AML-193 (cell line): Measurements from ENCODE around the gene PPP2R5C.

Source experiments
- DNase-seq, 2 experiments: peaks; one replicate each; lab custom pipeline; 2025; lab: John Stamatoyannopoulos, UW

The PPP2R5C gene

GRCh38 chr14:101814934-101815333, 53.4 kb downstream of the PPP2R5C start:
- DNase-seq = no peak

DNA sequence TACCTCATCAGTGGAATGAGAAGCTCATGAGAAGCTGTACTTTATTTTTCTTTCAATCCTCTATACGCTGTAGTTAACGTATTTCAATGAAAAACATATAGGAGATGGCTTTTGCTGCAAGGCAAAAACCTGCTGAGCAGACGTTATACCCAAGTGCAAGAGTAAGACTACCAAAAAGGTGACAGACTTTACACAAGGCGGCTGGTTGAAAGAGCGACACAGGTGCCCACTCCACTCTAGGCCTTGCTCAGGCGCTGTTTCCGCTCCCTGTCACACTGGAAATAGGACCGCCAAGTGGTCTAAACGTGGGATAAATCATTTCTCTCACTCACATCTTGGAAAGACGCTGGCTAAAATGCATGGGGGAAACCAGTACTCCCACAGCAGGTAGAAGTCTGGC, 54.5 kb downstream of the PPP2R5C start:
- DNase-seq = no peak

DNA sequence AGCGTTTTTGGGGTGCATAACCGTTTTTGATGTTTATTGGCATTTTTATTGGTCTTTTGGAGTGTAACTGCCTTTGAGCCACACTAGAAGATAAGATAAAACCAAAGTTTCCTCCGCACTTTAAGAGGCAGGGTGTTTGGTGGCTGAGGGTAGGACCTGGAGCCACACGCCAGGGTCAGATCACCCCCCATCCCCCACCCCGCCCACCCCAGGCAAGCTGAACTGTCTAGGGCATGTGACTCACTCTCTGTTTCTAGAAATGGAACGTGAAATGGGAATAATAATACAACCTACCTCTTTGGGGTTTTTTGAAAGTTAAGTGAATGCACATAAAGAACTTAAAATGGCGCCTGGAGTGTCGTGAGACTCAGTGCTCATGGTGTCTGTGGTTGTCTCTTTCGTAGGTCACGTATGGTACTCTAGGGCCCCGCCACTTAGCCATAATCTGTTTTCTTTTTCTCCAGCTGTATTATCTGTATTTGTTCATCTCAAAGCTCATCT, 56.0 kb downstream of the PPP2R5C start:
- no peak for DNase-seq

- no peak for DNase-seq
These were observed 57.9 kb downstream of the PPP2R5C start for GRCh38 chr14:101819251-101819990.

GRCh38 chr14:101820283-101820798, 58.8 kb downstream of the PPP2R5C start:
- DNase-seq = no peak

- no peak for DNase-seq
These were observed 60.0 kb downstream of the PPP2R5C start for GRCh38 chr14:101821528-101821927.

GRCh38 chr14:101823066-101823465, 61.6 kb downstream of the PPP2R5C start:
- no peak for DNase-seq

DNA sequence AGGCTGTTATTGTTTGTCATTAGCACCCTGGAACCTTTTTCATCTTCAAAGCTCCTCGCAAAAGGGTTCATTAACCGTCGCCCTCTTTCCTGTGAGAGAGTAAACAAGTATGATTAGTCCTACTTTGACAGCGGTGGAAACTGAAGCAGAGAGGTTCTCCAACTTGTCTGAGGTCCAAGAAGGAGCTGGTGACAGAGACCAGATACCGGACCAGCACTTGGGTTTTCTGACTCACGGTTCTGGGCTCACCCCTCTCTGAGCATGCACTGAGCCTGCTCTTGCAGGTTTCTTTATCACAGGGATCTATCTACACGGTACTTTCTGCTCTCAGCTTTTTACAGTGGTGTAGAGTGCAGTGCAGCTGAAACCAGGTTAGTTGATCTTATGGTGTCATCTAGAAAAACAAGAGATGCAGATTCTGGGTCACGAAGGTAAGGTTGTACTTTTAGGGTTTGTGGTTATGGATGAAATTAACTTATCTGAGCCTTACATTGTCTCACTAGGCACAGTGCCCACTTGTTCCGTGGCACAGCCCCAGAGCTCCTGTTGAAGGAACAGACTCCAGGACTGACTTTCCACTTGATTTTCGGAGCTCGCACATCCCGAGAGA, 62.1 kb downstream of the PPP2R5C start:
- DNase-seq = no peak

- peak in 1 of 2 experiments; percentile 15 for DNase-seq
These were observed 62.8 kb downstream of the PPP2R5C start for GRCh38 chr14:101824339-101824727.

DNA sequence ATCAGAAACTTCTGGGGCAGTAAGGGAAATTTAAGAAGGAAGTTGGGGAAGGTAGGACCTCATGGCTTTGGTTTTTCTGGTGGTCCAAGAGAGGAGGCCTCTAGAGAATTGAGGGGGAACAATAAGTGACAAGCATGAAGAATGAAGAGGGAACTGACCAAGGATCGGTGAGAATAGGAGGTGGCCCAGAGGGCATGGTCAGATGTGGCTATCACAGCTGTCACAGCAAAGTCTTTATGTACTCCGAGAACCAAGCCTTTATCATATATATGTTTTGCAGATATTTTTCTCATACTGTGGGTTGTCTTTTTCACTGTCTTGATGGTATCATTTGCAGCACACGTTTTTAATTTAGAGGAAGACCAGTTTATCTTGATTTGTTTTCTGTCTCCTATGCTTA, 64.3 kb downstream of the PPP2R5C start:
- no peak for DNase-seq

DNA sequence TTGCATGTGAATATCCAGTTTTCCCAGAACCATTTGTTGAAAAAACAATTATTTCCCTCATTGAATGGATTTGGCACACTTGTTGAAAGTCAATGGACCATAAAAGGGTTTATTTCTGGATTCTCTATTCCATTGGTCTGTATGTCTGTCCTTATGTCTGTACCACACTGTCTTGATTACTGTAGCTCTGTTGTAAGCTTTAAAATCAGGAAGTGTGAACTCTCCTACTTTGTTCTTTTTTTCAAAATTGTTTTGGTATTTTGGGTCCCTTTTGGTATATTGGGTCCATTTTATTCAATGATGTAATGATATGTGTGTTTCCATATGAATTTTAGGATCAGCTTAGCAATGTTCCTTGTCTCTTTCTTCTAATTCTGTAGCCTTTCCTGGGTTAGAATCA, 64.8 kb downstream of the PPP2R5C start:
- no peak for DNase-seq

GRCh38 chr14:101827286-101827685, 65.8 kb downstream of the PPP2R5C start:
- no peak for DNase-seq

- DNase-seq = no peak
These were observed 66.5 kb downstream of the PPP2R5C start for GRCh38 chr14:101828046-101828445.

DNA sequence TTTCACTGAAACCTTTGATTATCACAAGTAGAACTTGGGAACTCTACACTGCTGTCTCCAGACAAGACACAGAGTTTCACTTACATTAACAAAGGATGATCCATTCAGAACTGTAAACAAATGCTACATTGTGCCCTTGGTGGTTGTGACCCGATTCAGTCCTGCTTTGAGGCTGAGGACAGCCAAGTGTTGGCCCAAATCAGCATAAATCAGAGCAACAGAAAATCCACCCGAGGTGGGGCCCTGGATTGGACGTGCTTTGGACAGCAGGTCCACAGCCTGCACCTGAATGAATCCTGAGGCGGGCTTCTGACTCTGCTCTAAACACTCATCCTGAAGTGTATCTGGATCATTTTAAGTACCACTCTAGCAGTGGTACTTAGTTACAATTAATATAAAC, 68.8 kb downstream of the PPP2R5C start:
- DNase-seq = no peak

DNA sequence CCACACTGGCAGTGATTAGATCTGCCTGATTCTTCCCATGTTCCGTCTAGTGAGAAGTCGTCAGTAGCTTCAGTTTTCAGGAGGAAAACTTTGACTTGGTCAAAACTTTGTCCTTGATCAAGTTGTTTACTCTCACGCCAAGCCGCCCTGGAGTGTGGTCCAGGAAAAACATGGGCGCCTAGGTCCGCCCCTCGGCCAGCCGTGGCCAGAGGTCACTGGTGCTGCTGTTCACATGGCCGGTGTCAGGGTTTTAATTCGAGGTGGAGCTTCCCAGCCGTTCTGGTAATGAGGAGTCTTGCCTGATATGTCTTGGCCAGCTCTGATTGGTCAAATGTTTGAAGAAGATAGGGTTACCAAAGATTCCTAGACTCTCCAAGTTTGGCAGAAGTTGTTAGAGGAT, 71.5 kb downstream of the PPP2R5C start:
- no peak for DNase-seq

- no peak for DNase-seq
These were observed 72.9 kb downstream of the PPP2R5C start for GRCh38 chr14:101834397-101834796.

DNA sequence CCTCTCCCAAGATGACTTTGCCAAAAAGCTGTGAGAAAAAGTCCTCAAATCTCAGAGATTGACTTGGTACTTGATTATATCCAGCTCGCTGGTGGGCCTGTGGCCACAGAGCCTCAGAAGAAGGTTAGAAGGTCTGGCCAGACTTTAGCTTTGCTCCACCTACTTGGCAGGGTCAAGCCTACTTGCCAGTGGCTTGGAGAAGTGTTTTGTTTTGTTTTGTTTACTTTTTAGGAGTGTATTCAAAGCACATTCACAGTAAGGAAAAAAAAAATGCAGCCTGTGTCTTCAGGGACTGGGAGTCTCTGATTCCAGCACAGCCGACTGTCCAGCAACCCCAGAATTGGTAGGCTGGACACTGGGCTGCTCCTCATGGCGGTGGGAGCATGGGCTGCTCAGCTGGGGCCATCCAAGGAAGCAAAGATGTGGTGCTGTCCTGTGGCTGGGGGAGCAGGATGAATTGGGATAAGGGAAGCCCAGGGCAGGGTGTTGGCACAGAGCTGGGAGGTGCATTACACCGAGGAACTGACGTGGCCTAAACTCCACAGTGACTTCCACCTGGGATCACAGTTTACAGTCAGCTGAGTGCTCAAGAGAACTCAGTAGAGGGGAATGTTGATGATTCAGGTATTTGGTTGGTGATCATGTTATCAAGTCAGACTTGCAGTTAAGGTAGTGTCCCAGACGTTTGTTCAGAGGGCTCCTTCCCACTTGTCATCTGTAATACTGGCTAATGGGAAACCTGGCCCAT, 73.5 kb downstream of the PPP2R5C start:
- DNase-seq = no peak

DNA sequence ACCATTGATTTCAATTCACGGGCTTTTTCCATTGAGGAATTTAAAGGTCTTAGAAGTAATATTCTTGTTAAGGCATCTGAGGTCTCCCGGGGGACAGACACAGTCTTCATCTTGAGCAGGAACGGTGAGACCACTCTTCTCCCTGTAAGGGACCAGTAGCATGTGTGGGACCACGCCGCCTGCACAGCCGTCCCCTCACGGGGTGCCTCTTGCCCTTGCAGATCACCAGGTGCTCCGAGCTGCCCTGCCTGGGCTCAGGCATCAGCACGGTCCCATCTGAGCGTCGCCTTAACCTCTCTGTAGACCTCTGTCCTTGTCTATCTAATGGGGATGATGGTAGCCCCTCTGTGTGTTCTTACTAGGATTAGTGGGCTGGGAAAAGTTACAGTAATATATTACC, 74.1 kb downstream of the PPP2R5C start:
- DNase-seq = no peak

GRCh38 chr14:101836135-101836534, 74.6 kb downstream of the PPP2R5C start:
- DNase-seq = no peak

DNA sequence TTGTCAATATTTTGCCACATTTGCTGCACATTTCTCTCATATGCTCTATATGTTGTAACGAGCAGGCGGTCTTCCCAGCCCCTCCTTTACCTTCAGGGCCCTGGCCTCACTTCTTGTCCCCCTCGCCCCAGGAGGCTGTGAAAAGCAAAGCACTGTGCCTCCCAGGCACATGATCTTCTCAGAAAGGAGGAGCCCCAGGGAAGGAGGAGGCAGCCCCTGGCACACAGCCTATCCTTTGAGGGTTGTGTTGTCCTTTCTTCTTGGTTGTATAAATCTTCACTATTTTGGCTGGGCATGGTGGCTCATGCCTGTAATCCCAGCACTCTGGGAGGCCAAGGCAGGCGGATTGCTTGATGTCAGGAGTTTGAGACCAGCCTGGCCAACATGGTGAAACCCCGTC, 77.0 kb downstream of the PPP2R5C start:
- DNase-seq = no peak

GRCh38 chr14:101839236-101839635, 77.7 kb downstream of the PPP2R5C start:
- DNase-seq = no peak

- DNase-seq = no peak
These were observed 78.2 kb downstream of the PPP2R5C start for GRCh38 chr14:101839661-101840060.
